ENCODE data around the gene VMAC.
A peak's percentile ranks its signal among the peaks of the same experiment; 100 is the strongest.
"Not testable (repeated sequence)": the region's sequence is repeated elsewhere in the genome, so short reads cannot be mapped to it uniquely, and the experiment has no call there.

Gene VMAC, protein sequence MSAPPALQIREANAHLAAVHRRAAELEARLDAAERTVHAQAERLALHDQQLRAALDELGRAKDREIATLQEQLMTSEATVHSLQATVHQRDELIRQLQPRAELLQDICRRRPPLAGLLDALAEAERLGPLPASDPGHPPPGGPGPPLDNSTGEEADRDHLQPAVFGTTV

DNA sequence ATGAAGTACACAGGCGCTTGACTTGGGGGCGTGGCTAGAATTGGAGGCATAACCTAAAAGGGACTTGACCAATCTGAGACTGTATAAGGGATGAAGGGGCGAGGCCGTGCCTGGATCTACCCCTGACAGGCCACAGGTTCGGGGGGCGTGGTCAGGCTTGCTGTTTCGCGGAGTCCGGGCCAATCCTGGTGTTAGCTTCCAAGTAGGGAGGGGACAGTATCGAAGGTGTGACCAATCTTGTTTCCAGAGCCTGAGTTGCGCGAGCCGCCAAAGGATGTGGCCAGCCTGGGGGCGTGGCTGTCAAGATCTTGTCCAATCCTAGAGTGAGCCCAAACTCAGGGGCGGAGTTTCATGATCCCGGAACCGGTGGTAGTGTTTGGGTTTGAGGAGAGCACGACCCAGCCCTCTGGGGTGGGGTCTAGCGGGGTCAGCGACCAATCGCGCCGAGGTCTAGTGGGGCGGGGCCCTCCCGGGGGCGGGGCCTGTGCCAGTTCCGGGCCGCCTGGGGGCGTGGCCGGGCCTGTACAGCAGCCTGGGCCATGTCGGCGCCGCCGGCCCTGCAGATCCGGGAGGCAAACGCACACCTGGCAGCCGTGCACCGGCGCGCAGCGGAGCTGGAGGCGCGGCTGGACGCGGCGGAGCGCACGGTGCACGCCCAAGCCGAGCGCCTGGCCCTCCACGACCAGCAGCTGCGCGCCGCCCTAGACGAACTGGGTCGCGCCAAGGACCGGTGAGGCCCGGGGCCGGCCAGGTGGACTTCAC, at the start of gene VMAC:
TSS of gene VMAC (plus strand) at position 521 of the 762 bp plus-strand sequence. CDS start at position 540, 19 bp downstream.
- TF ChIP-seq NFRKB (IDR thresholded peaks at IDR 0.05): no peak
- no peak for TF ChIP-seq ELF4 (IDR thresholded peaks at IDR 0.05)
- TF ChIP-seq L3MBTL2 (conservative IDR thresholded peaks at IDR 0.05): no peak
- no peak for TF ChIP-seq CTBP1 (IDR thresholded peaks at IDR 0.05; ENCODE audit: borderline replicate concordance)
- TF ChIP-seq BHLHE40 (IDR thresholded peaks at IDR 0.05; ENCODE audit: borderline replicate concordance): no peak
- no peak for TF ChIP-seq FOXA1 (IDR thresholded peaks at IDR 0.05)
- no peak for TF ChIP-seq FOXM1 (IDR thresholded peaks at IDR 0.05; ENCODE audit: borderline replicate concordance)
- no peak for TF ChIP-seq HDGF (IDR thresholded peaks at IDR 0.05; ENCODE audit: borderline replicate concordance)
- TF ChIP-seq, protein P1, sequence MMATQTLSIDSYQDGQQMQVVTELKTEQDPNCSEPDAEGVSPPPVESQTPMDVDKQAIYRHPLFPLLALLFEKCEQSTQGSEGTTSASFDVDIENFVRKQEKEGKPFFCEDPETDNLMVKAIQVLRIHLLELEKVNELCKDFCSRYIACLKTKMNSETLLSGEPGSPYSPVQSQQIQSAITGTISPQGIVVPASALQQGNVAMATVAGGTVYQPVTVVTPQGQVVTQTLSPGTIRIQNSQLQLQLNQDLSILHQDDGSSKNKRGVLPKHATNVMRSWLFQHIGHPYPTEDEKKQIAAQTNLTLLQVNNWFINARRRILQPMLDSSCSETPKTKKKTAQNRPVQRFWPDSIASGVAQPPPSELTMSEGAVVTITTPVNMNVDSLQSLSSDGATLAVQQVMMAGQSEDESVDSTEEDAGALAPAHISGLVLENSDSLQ (IDR thresholded peaks at IDR 0.05): peak; percentile 80
- DNase-seq (ENCODE audit: extremely low spot score): peak; percentile 96
- CTCF ChIA-PET: interaction anchor here (0.6 to 1.8 kb wide), 4 partner anchors 13 to 118 kb away, joined by 3 to 8 read pairs (median 4); no protein-coding TSS in a partner anchor
- POLR2A ChIA-PET: interaction anchor here (0.6 to 2.9 kb wide), 17 partner anchors 14 to 218 kb away, joined by 3 to 32 read pairs (median 4); partner anchors contain the start of genes CATSPERD, DUS3L, LONP1 and NRTN

DNA sequence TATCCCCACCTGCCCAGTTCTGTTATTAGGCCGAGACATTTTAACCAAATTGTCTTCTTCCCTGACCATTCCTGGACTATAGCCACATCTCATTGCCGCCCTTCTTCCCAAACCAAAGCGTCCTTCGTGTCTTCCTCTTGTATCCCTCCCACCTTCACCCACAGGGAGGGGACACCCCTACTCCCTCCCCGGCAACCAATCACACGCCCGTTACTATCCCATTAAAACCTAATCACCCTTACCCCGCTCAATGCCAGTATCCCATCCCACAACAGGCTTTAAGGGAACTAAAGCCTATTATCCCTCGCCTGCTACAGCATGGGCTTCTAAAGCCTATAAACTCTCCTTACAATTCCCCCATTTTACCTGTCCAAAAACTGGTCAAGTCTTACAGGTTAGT, 49.5 kb upstream of the VMAC start:
- DNase-seq (ENCODE audit: extremely low spot score); CTCF ChIA-PET: not testable (repeated sequence)
- POLR2A ChIA-PET: interaction anchor here (1.9 kb wide), 1 partner anchor 27 kb away, joined by 4 read pairs; no protein-coding TSS in a partner anchor

DNA sequence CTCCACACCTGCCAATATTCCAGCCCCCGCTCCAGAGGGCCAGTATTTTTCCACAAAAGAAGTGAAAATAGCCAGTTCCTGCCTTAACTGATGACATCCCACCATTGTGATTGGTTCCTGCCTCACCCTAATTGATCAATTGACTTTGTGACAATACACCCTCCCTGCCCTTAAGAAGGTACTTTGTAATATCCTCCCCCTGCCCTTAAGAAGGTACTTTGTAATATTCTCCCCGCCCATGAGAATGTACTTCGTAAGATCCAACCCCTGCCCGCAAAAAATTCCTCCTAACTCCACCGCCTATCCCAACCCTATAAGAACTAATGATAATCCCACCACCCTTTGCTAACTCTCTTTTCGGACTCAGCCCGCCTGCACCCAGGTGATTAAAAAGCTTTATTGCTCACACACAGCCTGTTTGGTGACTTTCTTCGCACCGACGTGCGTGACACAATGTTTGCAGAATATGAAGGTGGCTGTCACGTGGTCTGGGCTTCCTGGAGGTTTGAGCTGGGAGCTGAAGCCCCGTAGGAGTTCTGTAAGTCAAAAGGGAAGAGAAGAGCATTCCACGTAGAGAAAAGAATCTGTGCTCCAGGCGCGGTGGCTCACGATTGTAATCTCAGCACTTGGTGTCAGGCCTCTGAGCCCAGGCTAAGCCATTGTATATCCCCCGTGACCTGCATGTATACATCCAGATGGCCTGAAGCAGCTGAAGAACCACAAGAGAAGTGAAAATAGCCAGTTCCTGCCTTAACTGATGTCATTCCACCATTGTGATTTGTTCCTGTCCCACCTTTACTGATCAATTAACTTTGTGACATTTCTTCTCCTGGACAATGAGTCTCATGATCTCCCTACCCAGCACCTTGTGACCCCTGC, 47.2 kb upstream of the VMAC start:
- TF ChIP-seq SUZ12 (IDR thresholded peaks at IDR 0.05): no peak
- no peak for TF ChIP-seq SP1 (IDR thresholded peaks at IDR 0.05)
- TF ChIP-seq FOXM1 (IDR thresholded peaks at IDR 0.05; ENCODE audit: borderline replicate concordance): no peak
- no peak for TF ChIP-seq TARDBP (IDR thresholded peaks at IDR 0.05)
- no peak for TF ChIP-seq FOXK2 (IDR thresholded peaks at IDR 0.05)
- no peak for TF ChIP-seq FOXA1 (IDR thresholded peaks at IDR 0.05)
- TF ChIP-seq ZNF384 (IDR thresholded peaks at IDR 0.05): no peak
- POLR2A ChIA-PET: interaction anchor here (1.0 kb wide), 1 partner anchor 30 kb away, joined by 5 read pairs; no protein-coding TSS in a partner anchor
- CTCF ChIA-PET: no interaction called here
- DNase-seq (ENCODE audit: extremely low spot score): no peak

DNA sequence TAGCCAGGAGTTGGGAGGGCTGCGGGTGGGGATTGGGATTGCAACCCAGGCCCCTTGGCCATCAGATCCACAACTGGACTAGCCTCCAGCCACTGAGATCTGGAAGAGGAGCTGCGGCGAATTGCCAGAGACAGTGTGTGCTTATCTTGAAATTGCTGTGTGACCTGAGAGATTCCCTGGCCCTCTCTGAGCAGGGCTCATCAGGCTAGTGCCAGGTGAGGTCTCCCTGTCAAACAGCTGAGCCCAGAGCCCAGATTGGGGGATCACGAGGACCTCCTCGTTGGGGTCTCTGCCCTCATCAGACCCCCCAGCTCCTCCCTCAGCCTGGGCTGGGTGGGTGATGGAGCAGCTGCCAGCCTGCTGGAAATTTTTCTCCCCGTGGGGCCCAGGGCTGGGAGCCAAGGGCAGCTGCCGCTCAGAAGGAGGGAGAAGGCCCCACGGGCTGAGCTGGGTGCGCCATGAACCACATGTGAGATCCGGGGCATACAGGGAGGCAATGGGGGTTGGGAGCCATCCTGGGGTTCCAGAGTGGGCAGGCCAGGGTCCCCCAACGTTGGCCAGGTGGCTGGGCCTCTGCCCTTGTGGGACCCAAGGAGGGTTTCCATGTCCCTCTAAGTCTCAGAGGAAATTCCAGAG, 41.5 kb upstream of the VMAC start:
- DNase-seq (ENCODE audit: extremely low spot score): no peak
- ChIA-PET CTCF (no interaction called here), POLR2A (no interaction called here)
- TF ChIP-seq SP1 (IDR thresholded peaks at IDR 0.05) (no peak), ZNF384 (IDR thresholded peaks at IDR 0.05) (no peak), L3MBTL2 (conservative IDR thresholded peaks at IDR 0.05) (no peak), BHLHE40 (IDR thresholded peaks at IDR 0.05; ENCODE audit: borderline replicate concordance) (no peak), NFRKB (IDR thresholded peaks at IDR 0.05) (no peak), ELF4 (IDR thresholded peaks at IDR 0.05) (no peak), FOXA1 (IDR thresholded peaks at IDR 0.05) (no peak), FOXM1 (IDR thresholded peaks at IDR 0.05; ENCODE audit: borderline replicate concordance) (no peak), LEF1 (IDR thresholded peaks at IDR 0.05; ENCODE audit: borderline replicate concordance) (no peak)
- TF ChIP-seq, protein P1 (IDR thresholded peaks at IDR 0.05): no peak

DNA sequence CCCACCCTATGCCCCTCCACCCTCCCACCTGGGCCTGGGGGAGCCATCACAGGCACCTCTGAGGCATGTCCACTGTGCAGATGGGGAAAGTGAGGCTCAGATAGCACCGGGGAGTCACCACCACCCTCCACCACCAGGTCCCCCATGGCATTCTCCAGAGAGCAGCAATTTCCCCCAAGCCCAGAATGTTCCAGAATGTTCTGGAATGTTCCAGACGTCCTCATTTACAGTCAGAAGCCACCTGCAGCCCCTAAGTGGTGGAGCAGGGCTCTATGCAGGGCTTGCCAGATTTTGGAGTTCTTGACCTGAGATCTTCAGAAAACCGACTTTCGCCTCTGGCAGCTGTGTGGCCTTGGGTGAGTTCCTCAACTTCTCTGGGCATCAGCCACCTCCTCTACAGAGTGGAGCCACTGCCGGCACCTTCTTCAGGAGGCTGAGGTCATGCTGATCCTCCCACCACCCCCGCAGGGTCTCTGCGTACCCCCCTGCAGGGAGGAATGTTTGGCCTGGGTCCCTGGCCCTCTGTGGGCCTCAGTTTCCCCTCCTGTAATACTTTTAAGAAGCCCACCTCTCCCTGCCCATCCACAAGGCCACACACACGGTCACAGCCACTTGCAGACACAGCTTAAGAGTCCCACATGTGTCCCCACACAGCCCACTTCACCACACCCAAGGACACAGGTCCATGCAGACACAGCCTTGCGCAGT, 40.5 kb upstream of the VMAC start:
- no peak for DNase-seq (ENCODE audit: extremely low spot score)
- POLR2A ChIA-PET: no interaction called here
- CTCF ChIA-PET: interaction anchor here (0.5 to 0.6 kb wide), 2 partner anchors 15 to 1511 kb away, joined by 3 read pairs; no protein-coding TSS in a partner anchor
- TF ChIP-seq SP1 (IDR thresholded peaks at IDR 0.05) (no peak), L3MBTL2 (conservative IDR thresholded peaks at IDR 0.05) (no peak), CTBP1 (IDR thresholded peaks at IDR 0.05; ENCODE audit: borderline replicate concordance) (no peak), ZNF384 (IDR thresholded peaks at IDR 0.05) (no peak), ARNT (IDR thresholded peaks at IDR 0.05) (no peak), FOXM1 (IDR thresholded peaks at IDR 0.05; ENCODE audit: borderline replicate concordance) (no peak), FOXA1 (IDR thresholded peaks at IDR 0.05) (no peak), HDGF (IDR thresholded peaks at IDR 0.05; ENCODE audit: borderline replicate concordance) (no peak), NFRKB (IDR thresholded peaks at IDR 0.05) (no peak), FOXK2 (IDR thresholded peaks at IDR 0.05) (no peak), BHLHE40 (IDR thresholded peaks at IDR 0.05; ENCODE audit: borderline replicate concordance) (no peak)
